ENCODE results near the gene SHISA6.

DNA sequence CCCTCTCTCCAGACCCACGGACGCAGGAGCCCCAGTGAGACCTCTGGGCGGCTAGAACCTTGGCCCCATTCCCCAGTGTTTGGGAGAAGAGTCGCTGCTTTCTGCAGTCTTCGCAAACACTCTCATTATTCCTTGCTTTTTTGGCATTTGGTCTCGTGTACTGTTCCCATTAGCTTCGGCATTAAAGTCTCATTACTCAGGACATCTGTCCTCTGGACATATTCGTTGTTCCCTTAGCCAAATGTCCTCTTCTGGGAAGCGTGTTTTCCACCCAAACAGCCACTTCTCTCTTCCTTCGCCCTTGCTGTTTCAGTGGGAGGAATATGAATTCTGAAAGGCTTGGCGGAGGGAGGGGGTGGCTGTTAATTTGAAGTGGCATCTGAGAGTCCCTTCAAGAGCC, 11.1 kb downstream of the SHISA6 start:
- no peak for TF ChIP-seq EZH2phosphoT487 (conservative IDR thresholded peaks at IDR 0.05; ENCODE audit: low read length)
- TF ChIP-seq, protein P1, sequence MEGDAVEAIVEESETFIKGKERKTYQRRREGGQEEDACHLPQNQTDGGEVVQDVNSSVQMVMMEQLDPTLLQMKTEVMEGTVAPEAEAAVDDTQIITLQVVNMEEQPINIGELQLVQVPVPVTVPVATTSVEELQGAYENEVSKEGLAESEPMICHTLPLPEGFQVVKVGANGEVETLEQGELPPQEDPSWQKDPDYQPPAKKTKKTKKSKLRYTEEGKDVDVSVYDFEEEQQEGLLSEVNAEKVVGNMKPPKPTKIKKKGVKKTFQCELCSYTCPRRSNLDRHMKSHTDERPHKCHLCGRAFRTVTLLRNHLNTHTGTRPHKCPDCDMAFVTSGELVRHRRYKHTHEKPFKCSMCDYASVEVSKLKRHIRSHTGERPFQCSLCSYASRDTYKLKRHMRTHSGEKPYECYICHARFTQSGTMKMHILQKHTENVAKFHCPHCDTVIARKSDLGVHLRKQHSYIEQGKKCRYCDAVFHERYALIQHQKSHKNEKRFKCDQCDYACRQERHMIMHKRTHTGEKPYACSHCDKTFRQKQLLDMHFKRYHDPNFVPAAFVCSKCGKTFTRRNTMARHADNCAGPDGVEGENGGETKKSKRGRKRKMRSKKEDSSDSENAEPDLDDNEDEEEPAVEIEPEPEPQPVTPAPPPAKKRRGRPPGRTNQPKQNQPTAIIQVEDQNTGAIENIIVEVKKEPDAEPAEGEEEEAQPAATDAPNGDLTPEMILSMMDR (IDR thresholded peaks at IDR 0.05; ENCODE audit: insufficient read depth, low read length, poor library complexity, severe bottlenecking) = no peak

Measured in SU-DHL-6 (cell line).